Endothelial cell of umbilical vein (primary cell): ENCODE measurements around the gene CENPU. TPM values are rescaled to one million over a fixed set of nuclear protein-coding genes. Genes with fewer than 3 reads are reported as not detected.
"Not testable (repeated sequence)": the region's sequence is repeated elsewhere in the genome, so short reads cannot be mapped to it uniquely, and the experiment has no call there.

Source experiments
- BruUV-seq: library from RNA; stranded (reverse); fragments of 400-500 nt; replicated peaks from 2 replicates; lab custom pipeline; 2021; lab: Mats Ljungman, UMichigan
- CTCF ChIA-PET: fragments of 300-600, 350-600 bp; sonication (Branson Sonifier 250); formaldehyde crosslinking; loops from one replicate; lab custom pipeline; 2021; ENCODE audit warnings: antibody characterized with exemption, inconsistent platforms; lab: Charles Lee
- POLR2A ChIA-PET: fragments of 300-600, 350-600 bp; sonication (Branson Sonifier 250); formaldehyde crosslinking; loops from one replicate; lab custom pipeline; 2021; ENCODE audit warnings: antibody characterized with exemption, inconsistent platforms; lab: Charles Lee
- DNase-seq: peaks from one replicate; pipeline ENCODE4 v3.0.0-alpha.2; 2011; ENCODE audit warnings: low read depth, low spot score
- FAIRE-seq: peaks from 2 replicates; lab custom pipeline; 2011; peaks lifted over from hg19 to GRCh38; lab: Jason Lieb, UNC
- H2AFZ ChIP-seq: 2 replicates; pipeline ENCODE4 v1.6.0; 2012; ENCODE audit warnings: low read depth, low read length, control low read depth, inconsistent platforms
- H3K27ac ChIP-seq: 2 replicates; pipeline ENCODE4 v1.5.1; 2011; ENCODE audit warnings: low read depth, mild to moderate bottlenecking, control low read depth, low read length, moderate library complexity; ENCODE audit not compliant: insufficient read depth
- H3K27me3 ChIP-seq, 2 experiments: 2 replicates each; pipeline versions ENCODE4 v1.6.0 to v1.6.1; 2011; ENCODE audit warnings: low read length in 2 of 2, mixed read lengths in 1 of 2; ENCODE audit not compliant: control insufficient read depth in 2 of 2, insufficient read depth in 2 of 2
- H3K36me3 ChIP-seq, 2 experiments: 2 replicates in 1 of 2; 3 replicates in 1 of 2; pipeline ENCODE4 v1.5.1; 2011; ENCODE audit warnings: low read length in 2 of 2, mild to moderate bottlenecking in 1 of 2, moderate library complexity in 1 of 2; ENCODE audit not compliant: control insufficient read depth in 2 of 2, insufficient read depth in 2 of 2; ENCODE audit errors: extremely low read depth in 1 of 2
- H3K4me1 ChIP-seq: 3 replicates; pipeline ENCODE4 v1.5.1; 2011; ENCODE audit warnings: mild to moderate bottlenecking, low read length; ENCODE audit not compliant: control insufficient read depth, insufficient read depth; ENCODE audit errors: extremely low read depth
- H3K4me2 ChIP-seq: 2 replicates; pipeline ENCODE4 v1.6.1; 2011; ENCODE audit warnings: low read length, control low read depth, mixed read lengths; ENCODE audit not compliant: insufficient read depth
- H3K4me3 ChIP-seq, 3 experiments: fragments of 200-600 bp in 1 of 3; sonication (generic), shearing (Covaris generic) in 1 of 3; replicated peaks in 1 of 3; 2 replicates each; pipeline ENCODE4 v1.5.1; 2011 to 2016; ENCODE audit warnings: control low read depth in 3 of 3, low read length in 3 of 3, mild to moderate bottlenecking in 2 of 3, inconsistent platforms in 1 of 3, low read depth in 1 of 3, moderate library complexity in 1 of 3; ENCODE audit not compliant: insufficient read depth in 1 of 3
- H3K79me2 ChIP-seq: 2 replicates; pipeline ENCODE4 v1.6.0; 2012; ENCODE audit warnings: low read length, inconsistent platforms; ENCODE audit not compliant: control insufficient read depth, insufficient read depth
- H3K9ac ChIP-seq: replicated peaks from 2 replicates; pipeline ENCODE3; 2011; ENCODE audit warnings: low read length, control low read depth; ENCODE audit not compliant: insufficient read depth; ENCODE audit errors: extremely low read depth
- H3K9me1 ChIP-seq: replicated peaks from 3 replicates; pipeline ENCODE4 v1.6.0; 2011; ENCODE audit warnings: mild to moderate bottlenecking, low read length; ENCODE audit not compliant: control insufficient read depth, insufficient read depth; ENCODE audit errors: extremely low read depth
- H3K9me3 ChIP-seq: replicated peaks from 2 replicates; pipeline ENCODE4 v1.5.1; 2012; ENCODE audit warnings: low read length, inconsistent platforms; ENCODE audit not compliant: control insufficient read depth, insufficient read depth
- H4K20me1 ChIP-seq: replicated peaks from 2 replicates; pipeline ENCODE3; 2011; ENCODE audit warnings: mild to moderate bottlenecking, low read length; ENCODE audit not compliant: control insufficient read depth, insufficient read depth; ENCODE audit errors: extremely low read depth
- EZH2 ChIP-seq: IDR thresholded peaks from 2 replicates; pipeline ENCODE4 v1.6.1; 2012; ENCODE audit warnings: borderline replicate concordance, low read depth, mild to moderate bottlenecking, moderate library complexity, low read length, inconsistent platforms; ENCODE audit not compliant: severe bottlenecking
- FOS ChIP-seq: IDR thresholded peaks from 2 replicates; pipeline ENCODE4 v1.6.1; 2011; ENCODE audit warnings: mild to moderate bottlenecking, low read length, moderate library complexity, borderline replicate concordance; ENCODE audit not compliant: insufficient read depth
- GATA2 ChIP-seq: IDR thresholded peaks from 2 replicates; pipeline ENCODE4 v1.7.0; 2011; ENCODE audit warnings: low read depth, mild to moderate bottlenecking, moderate library complexity, mixed read lengths, low read length; ENCODE audit not compliant: insufficient read length, insufficient read depth
- JUN ChIP-seq: IDR thresholded peaks from 2 replicates; pipeline ENCODE4 v1.6.1; 2011; ENCODE audit warnings: borderline replicate concordance, low read depth; ENCODE audit not compliant: insufficient read length, insufficient read depth
- MYC ChIP-seq: IDR thresholded peaks from one replicate; pipeline ENCODE4 v1.6.1; 2011; ENCODE audit warnings: mild to moderate bottlenecking, low read depth, low read length
- POLR2A ChIP-seq: IDR thresholded peaks from 2 replicates; pipeline ENCODE4 v1.6.1; 2012; ENCODE audit warnings: low read depth, mild to moderate bottlenecking, control low read depth, low read length
- POLR2AphosphoS5 ChIP-seq: IDR thresholded peaks from 2 replicates; pipeline ENCODE4 v1.6.1; 2012; ENCODE audit warnings: low read depth, mild to moderate bottlenecking, control low read depth, low read length, moderate library complexity; ENCODE audit not compliant: insufficient read depth
- dilution Hi-C: fragments of 300-500 bp; cut with MboI; formaldehyde crosslinking; loops from one replicate; pipeline ENCODE4 v1.15.0; 2019; ENCODE audit warnings: low sequenced_read_pairs; ENCODE audit not compliant: extremely low pct_ligation_motif_present
- intact Hi-C: fragments of 100-400 bp; cut with micrococcal nuclease; formaldehyde crosslinking; loops from one replicate; pipeline ENCODE4 v1.10.0; 2022
- polyA plus RNA-seq, 4 experiments: library from polyadenylated mRNA; depleted of rRNA in 3 of 4; stranded (reverse) in 3 of 4; unstranded in 1 of 4; fragments of >200 nt; gene quantifications; 2 replicates each; pipeline versions ENCODE4 v1.2.1 to v1.2.3, GENCODE V29; 2011 to 2012; ENCODE audit warnings: missing spikeins in 1 of 4
- total RNA-seq: library from RNA; stranded (reverse); gene quantifications from 2 replicates; pipeline ENCODE4 v1.2.3, GENCODE V29; 2021
- TF ChIP-seq, protein P1 (sequence below): IDR thresholded peaks from 2 replicates; pipeline ENCODE4 v1.6.1; 2011; ENCODE audit not compliant: insufficient read depth, insufficient read length
- TF ChIP-seq, protein P2 (sequence below), 2 donors: IDR thresholded peaks; 1 replicate in 1 of 2; 2 replicates in 1 of 2; pipeline ENCODE4 v1.5.1; 2011; ENCODE audit warnings: low read length in 2 of 2, mild to moderate bottlenecking in 2 of 2, moderate library complexity in 2 of 2, control low read depth in 1 of 2, inconsistent platforms in 1 of 2, low read depth in 1 of 2; ENCODE audit not compliant: insufficient read depth in 1 of 2; ENCODE audit errors: extremely low read depth in 1 of 2

Gene CENPU
- total and polyA plus RNA-seq, 2 donors (not counting 3 experiments of a cell fraction or from before 2014, with no cell fraction given): 7.0 to 37.9 TPM

DNA sequence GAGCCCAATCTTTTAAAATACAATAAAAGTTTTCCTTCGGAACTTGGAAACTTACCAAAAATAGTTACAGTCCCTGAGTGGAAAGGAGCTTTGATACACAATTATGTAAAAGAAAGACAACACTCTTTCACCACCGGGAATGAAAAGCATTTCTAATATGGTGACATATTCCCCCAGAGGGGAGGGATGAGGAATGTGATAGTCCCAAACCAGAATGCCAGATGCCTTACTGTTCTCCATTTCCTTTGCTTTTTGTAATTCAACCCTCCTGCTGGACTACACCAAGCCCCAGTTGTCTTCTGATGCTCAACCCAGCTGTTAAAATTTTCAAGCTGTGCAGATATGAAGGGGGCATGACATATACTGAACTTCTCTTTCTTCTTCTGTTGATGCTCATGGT, 80.2 kb downstream of the CENPU start:
- H3K4me2 ChIP-seq: no peak overlapping the region
- peaks cover 7% of the 10 kb centered on the region for H3K4me1 ChIP-seq
- H3K4me3 ChIP-seq: no peak overlapping the region
- TF ChIP-seq, protein P1, sequence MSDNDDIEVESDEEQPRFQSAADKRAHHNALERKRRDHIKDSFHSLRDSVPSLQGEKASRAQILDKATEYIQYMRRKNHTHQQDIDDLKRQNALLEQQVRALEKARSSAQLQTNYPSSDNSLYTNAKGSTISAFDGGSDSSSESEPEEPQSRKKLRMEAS: no peak
- TF ChIP-seq FOS (no peak), POLR2AphosphoS5 (no peak), JUN (no peak), GATA2 (no peak), MYC (no peak), EZH2 (no peak), POLR2A (no peak)
- TF ChIP-seq, protein P2, sequence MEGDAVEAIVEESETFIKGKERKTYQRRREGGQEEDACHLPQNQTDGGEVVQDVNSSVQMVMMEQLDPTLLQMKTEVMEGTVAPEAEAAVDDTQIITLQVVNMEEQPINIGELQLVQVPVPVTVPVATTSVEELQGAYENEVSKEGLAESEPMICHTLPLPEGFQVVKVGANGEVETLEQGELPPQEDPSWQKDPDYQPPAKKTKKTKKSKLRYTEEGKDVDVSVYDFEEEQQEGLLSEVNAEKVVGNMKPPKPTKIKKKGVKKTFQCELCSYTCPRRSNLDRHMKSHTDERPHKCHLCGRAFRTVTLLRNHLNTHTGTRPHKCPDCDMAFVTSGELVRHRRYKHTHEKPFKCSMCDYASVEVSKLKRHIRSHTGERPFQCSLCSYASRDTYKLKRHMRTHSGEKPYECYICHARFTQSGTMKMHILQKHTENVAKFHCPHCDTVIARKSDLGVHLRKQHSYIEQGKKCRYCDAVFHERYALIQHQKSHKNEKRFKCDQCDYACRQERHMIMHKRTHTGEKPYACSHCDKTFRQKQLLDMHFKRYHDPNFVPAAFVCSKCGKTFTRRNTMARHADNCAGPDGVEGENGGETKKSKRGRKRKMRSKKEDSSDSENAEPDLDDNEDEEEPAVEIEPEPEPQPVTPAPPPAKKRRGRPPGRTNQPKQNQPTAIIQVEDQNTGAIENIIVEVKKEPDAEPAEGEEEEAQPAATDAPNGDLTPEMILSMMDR (IDR thresholded peaks at IDR 0.05; ENCODE audit: extremely low read depth in 1 of 2, insufficient read depth in 1 of 2, low read depth in 1 of 2, low read length in 2 of 2): no peak
- dilution Hi-C loops (no loop called here), intact Hi-C loops (loop anchor here (10.0 kb wide), 1 partner anchor 351 kb away; no protein-coding TSS in a partner anchor)
- no peaks in the 10 kb centered on the region for H3K36me3 ChIP-seq
- H3K79me2 ChIP-seq: peaks cover 14% of the 10 kb centered on the region
- DNase-seq (no peak), FAIRE-seq (no peak)
- no peaks in the 10 kb centered on the region for H3K9me1 ChIP-seq
- no peak overlapping the region for H2AFZ ChIP-seq
- no peaks in the 10 kb centered on the region for H3K9me3 ChIP-seq
- no peaks in the 10 kb centered on the region for H3K27me3 ChIP-seq
- H4K20me1 ChIP-seq: no peaks in the 10 kb centered on the region
- no TSS peak for BruUV-seq
- H3K27ac ChIP-seq: no peak overlapping the region
- ChIA-PET CTCF (interaction anchor here (1.0 to 1.5 kb wide), 3 partner anchors 9 to 92 kb away, joined by 3 to 4 read pairs (median 3); no protein-coding TSS in a partner anchor), POLR2A (no interaction called here)
- no peak overlapping the region for H3K9ac ChIP-seq

DNA sequence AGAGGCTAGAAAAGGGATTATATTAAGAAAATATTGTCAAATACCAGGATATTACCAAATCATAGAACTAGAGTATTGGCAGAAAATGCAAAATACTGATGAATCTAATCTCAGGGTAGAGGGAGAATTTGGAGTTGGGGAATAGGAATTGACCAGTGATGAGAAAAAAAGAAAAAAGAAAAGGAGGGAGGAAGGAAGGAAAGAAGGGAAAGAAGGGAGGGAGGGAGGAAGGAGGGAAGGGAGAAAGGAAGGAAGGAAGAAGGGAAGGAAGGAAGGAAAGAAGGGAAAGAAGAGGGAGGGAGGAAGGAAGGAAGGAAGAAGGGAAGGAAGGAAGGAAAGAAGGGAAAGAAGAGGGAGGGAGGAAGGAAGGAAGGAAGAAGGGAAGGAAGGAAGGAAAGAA, 81.2 kb downstream of the CENPU start:
- dilution Hi-C loops, CTCF ChIA-PET, H3K27ac ChIP-seq, H3K4me3 ChIP-seq, H4K20me1 ChIP-seq, H3K4me2 ChIP-seq, H3K9me1 ChIP-seq, FAIRE-seq, H3K9ac ChIP-seq, H3K9me3 ChIP-seq, H3K27me3 ChIP-seq, DNase-seq, BruUV-seq, POLR2A ChIA-PET, H3K36me3 ChIP-seq, H2AFZ ChIP-seq: not testable (repeated sequence)
- H3K79me2 ChIP-seq: peaks cover 24% of the 10 kb centered on the region
- intact Hi-C loops: loop anchor here (10.0 kb wide), 1 partner anchor 352 kb away; no protein-coding TSS in a partner anchor
- H3K4me1 ChIP-seq: peaks cover 10% of the 10 kb centered on the region
